ENCODE measurements around the gene PNPLA1.

Gene PNPLA1

GRCh38 chr6:36226438-36227047, 43.3 kb upstream of the PNPLA1 start:
- H3K4me3 ChIP-seq (ENCODE audit: low read depth, low read length), result no peak overlapping the region
- TF ChIP-seq CTCF (conservative IDR thresholded peaks at IDR 0.05; ENCODE audit: low read depth, low read length), result no peak
- DNase-seq (ENCODE audit: low read depth), result no peak

- H3K4me3 ChIP-seq (ENCODE audit: low read depth, low read length), result no peak overlapping the region
- no peak for DNase-seq (ENCODE audit: low read depth)
- no peak for TF ChIP-seq CTCF (conservative IDR thresholded peaks at IDR 0.05; ENCODE audit: low read depth, low read length)
These were observed 42.3 kb upstream of the PNPLA1 start for GRCh38 chr6:36227379-36228228.

- no peak for DNase-seq (ENCODE audit: low read depth)
- TF ChIP-seq CTCF (conservative IDR thresholded peaks at IDR 0.05; ENCODE audit: low read depth, low read length), result no peak
These were observed 40.6 kb upstream of the PNPLA1 start for GRCh38 chr6:36229223-36229622.

GRCh38 chr6:36230371-36230770, 39.5 kb upstream of the PNPLA1 start:
- TF ChIP-seq CTCF (conservative IDR thresholded peaks at IDR 0.05; ENCODE audit: low read depth, low read length), result no peak
- no peak for DNase-seq (ENCODE audit: low read depth)

More at GRCh38 chr6:36229223-36229622, 40.6 kb upstream of the PNPLA1 start:
- no peak overlapping the region for H3K4me3 ChIP-seq (ENCODE audit: low read depth, low read length)

GRCh38 chr6:36232172-36232571, 37.7 kb upstream of the PNPLA1 start:
- TF ChIP-seq CTCF (conservative IDR thresholded peaks at IDR 0.05; ENCODE audit: low read depth, low read length), result no peak

More at GRCh38 chr6:36230371-36230770, 39.5 kb upstream of the PNPLA1 start:
- H3K4me3 ChIP-seq (ENCODE audit: low read depth, low read length), result no peak overlapping the region

GRCh38 chr6:36235309-36235708, 34.6 kb upstream of the PNPLA1 start:
- no peak overlapping the region for H3K4me3 ChIP-seq (ENCODE audit: low read depth, low read length)
- TF ChIP-seq CTCF (conservative IDR thresholded peaks at IDR 0.05; ENCODE audit: low read depth, low read length), result no peak
- DNase-seq (ENCODE audit: low read depth), result peak; percentile 36

More at GRCh38 chr6:36232172-36232571, 37.7 kb upstream of the PNPLA1 start:
- no peak overlapping the region for H3K4me3 ChIP-seq (ENCODE audit: low read depth, low read length)
- no peak for DNase-seq (ENCODE audit: low read depth)
